Endodermal cell (in vitro differentiated cells): ENCODE measurements around the gene EFNA5. TPM values are rescaled to one million over a fixed set of nuclear protein-coding genes. Genes with fewer than 3 reads are reported as not detected.

Source experiments
- DNase-seq: peaks from one replicate; pipeline ENCODE4 v3.0.0-alpha.2; 2017
- H3K27ac ChIP-seq: 2 replicates; pipeline ENCODE4 v1.5.1; 2013; ENCODE audit warnings: mild to moderate bottlenecking, low read depth, low read length, moderate library complexity
- H3K27me3 ChIP-seq: 2 replicates; pipeline ENCODE4 v1.6.1; 2013; ENCODE audit warnings: mild to moderate bottlenecking, low read length, moderate library complexity; ENCODE audit not compliant: insufficient read depth, control insufficient read depth, poor library complexity, severe bottlenecking
- H3K36me3 ChIP-seq: 2 replicates; pipeline ENCODE4 v1.7.0; 2013; ENCODE audit warnings: mild to moderate bottlenecking, low read length, moderate library complexity; ENCODE audit not compliant: control insufficient read depth, insufficient read depth
- H3K4me1 ChIP-seq: one replicate; pipeline ENCODE4 v1.7.0; 2013; ENCODE audit warnings: low read length; ENCODE audit not compliant: control insufficient read depth, insufficient read depth
- H3K4me3 ChIP-seq: 2 replicates; pipeline ENCODE4 v1.5.1; 2013; ENCODE audit warnings: mild to moderate bottlenecking, low read length, moderate library complexity
- H3K9ac ChIP-seq: 2 replicates; pipeline ENCODE4 v1.6.1; 2013; ENCODE audit warnings: mild to moderate bottlenecking, low read length, moderate library complexity; ENCODE audit not compliant: poor library complexity, severe bottlenecking; ENCODE audit errors: extremely low read depth
- H3K9me3 ChIP-seq: 2 replicates; pipeline ENCODE4 v1.6.1; 2013; ENCODE audit warnings: mild to moderate bottlenecking, low read length, moderate library complexity; ENCODE audit not compliant: control insufficient read depth
- H3K27ac Mint-ChIP-seq: 2 replicates; pipeline ENCODE4 v1.8.0; 2020; ENCODE audit warnings: mixed read lengths
- H3K27me3 Mint-ChIP-seq: 2 replicates; pipeline ENCODE4 v1.8.0; 2021; ENCODE audit warnings: mild to moderate bottlenecking, mixed read lengths; ENCODE audit not compliant: insufficient read depth
- H3K36me3 Mint-ChIP-seq: 2 replicates; pipeline ENCODE4 v1.8.0; 2020; ENCODE audit warnings: low read depth, mixed read lengths
- H3K4me1 Mint-ChIP-seq: 2 replicates; pipeline ENCODE4 v1.8.0; 2020; ENCODE audit warnings: mixed read lengths
- H3K4me3 Mint-ChIP-seq: 2 replicates; pipeline ENCODE4 v1.8.0; 2020; ENCODE audit warnings: mild to moderate bottlenecking, moderate library complexity, mixed read lengths
- H3K9me3 Mint-ChIP-seq: 2 replicates; pipeline ENCODE4 v1.8.0; 2020; ENCODE audit warnings: mild to moderate bottlenecking, mixed read lengths
- CTCF ChIP-seq: fragments of 200-600 bp; sonication (generic); conservative IDR thresholded peaks from 2 replicates; pipeline ENCODE4 v1.5.0; 2021; ENCODE audit warnings: antibody characterized with exemption, mild to moderate bottlenecking
- WGBS, 2 experiments: methylation state at CpG; one replicate each; pipeline versions ENCODE4 v1.1.5 to v1.1.7; 2013; ENCODE audit warnings: missing lambda C conversion rate in 2 of 2, mixed read lengths in 1 of 2; ENCODE audit not compliant: insufficient coverage in 1 of 2, insufficient read length in 1 of 2; 5-methylcytosine and 5-hydroxymethylcytosine counted together
- total RNA-seq, 2 donors: library from RNA; stranded (reverse); fragmentation: NEBNext Ultra II Directional in 1 of 2; extraction: Animal tissue kit (Norgen Biotek cat#: 25700) in 1 of 2; gene quantifications; 2 replicates in 1 of 2; 3 replicates in 1 of 2; pipeline ENCODE4 v1.2.1, GENCODE V29; 2021

The EFNA5 gene
- total RNA-seq, 2 donors from 2014 or later = 53.3 to 63.1 TPM

GRCh38 chr5:107543868-107544267, 126.9 kb downstream of the EFNA5 start:
- Histone ChIP-seq H3K36me3 (peaks cover 7% of the 10 kb centered on the region), H3K4me3 (no peak overlapping the region), H3K9ac (no peak overlapping the region), H3K27ac (no peak overlapping the region), H3K4me1 (peaks cover 6% of the 10 kb centered on the region), H3K27me3 (no peaks in the 10 kb centered on the region), H3K9me3 (no peaks in the 10 kb centered on the region)
- Mint-ChIP-seq H3K36me3 (no peaks in the 10 kb centered on the region), H3K4me1 (peaks cover 23% of the 10 kb centered on the region), H3K27me3 (no peaks in the 10 kb centered on the region), H3K4me3 (no peak overlapping the region), H3K27ac (no peak overlapping the region), H3K9me3 (no peaks in the 10 kb centered on the region)
- 66 to 86% methylated on average over 2 to 6 of the region's 6 CpGs for WGBS, 2 experiments
- DNase-seq = no peak
- no peak for TF ChIP-seq CTCF

GRCh38 chr5:107542831-107543231, 127.9 kb downstream of the EFNA5 start:
- H3K36me3 ChIP-seq = peaks cover 17% of the 10 kb centered on the region
- no peak overlapping the region for H3K27ac Mint-ChIP-seq
- DNase-seq = no peak
- WGBS, 2 experiments = 70 to 88% methylated on average over 3 to 7 of the region's 7 CpGs
- no peak for TF ChIP-seq CTCF
- H3K4me3 Mint-ChIP-seq = no peak overlapping the region
- no peaks in the 10 kb centered on the region for H3K27me3 Mint-ChIP-seq
- H3K27me3 ChIP-seq = no peaks in the 10 kb centered on the region
- H3K27ac ChIP-seq = no peak overlapping the region
- H3K4me1 ChIP-seq = peaks cover 6% of the 10 kb centered on the region
- no peaks in the 10 kb centered on the region for H3K36me3 Mint-ChIP-seq
- H3K9me3 ChIP-seq = no peaks in the 10 kb centered on the region
- no peaks in the 10 kb centered on the region for H3K9me3 Mint-ChIP-seq
- no peak overlapping the region for H3K9ac ChIP-seq
- no peak overlapping the region for H3K4me3 ChIP-seq
- H3K4me1 Mint-ChIP-seq = peaks cover 26% of the 10 kb centered on the region

- Histone ChIP-seq H3K9me3 (no peaks in the 10 kb centered on the region), H3K9ac (no peak overlapping the region), H3K27me3 (no peaks in the 10 kb centered on the region), H3K27ac (no peak overlapping the region), H3K36me3 (peaks cover 17% of the 10 kb centered on the region), H3K4me1 (peaks cover 6% of the 10 kb centered on the region), H3K4me3 (no peak overlapping the region)
- TF ChIP-seq CTCF = no peak
- no peak overlapping the region for H3K27ac Mint-ChIP-seq
- no peaks in the 10 kb centered on the region for H3K9me3 Mint-ChIP-seq
- no peaks in the 10 kb centered on the region for H3K36me3 Mint-ChIP-seq
- H3K4me3 Mint-ChIP-seq = no peak overlapping the region
- H3K4me1 Mint-ChIP-seq = peaks cover 26% of the 10 kb centered on the region
- 88% methylated on average over 4 of the region's 4 CpGs; no CpG with 5 or more reads in 1 of the 2 experiments for WGBS, 2 experiments
- no peak for DNase-seq
- no peaks in the 10 kb centered on the region for H3K27me3 Mint-ChIP-seq
These were observed 128.3 kb downstream of the EFNA5 start for GRCh38 chr5:107542428-107542827.
